ENCODE results near the gene TBC1D19. TPM values are rescaled to one million over a fixed set of nuclear protein-coding genes. Genes with fewer than 3 reads are reported as not detected.

Gene TBC1D19
- total RNA-seq, 1 donor from 2014 or later: 5.2 TPM

DNA sequence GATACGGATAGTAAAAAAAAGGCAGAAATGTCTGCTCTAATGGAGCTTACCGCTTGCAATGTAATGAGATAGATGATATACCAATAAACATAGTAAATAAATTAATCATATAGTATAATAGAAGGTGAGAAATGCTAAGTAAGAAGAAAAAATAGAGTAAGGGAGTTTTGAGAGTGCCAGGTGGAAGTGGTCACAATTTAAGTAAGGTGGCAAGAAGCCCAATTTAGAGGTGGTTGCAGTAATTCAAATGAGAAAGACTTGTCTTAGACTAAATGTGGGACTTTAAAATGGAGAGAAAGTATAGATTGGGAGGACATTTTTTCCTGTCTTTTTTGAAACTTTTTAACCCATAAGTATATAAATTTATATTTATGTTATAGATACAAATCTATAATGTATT lies 26.0 kb downstream of the TBC1D19 start:
- ChIA-PET CTCF (no interaction called here), POLR2A (no interaction called here)
- DNase-seq (no peak), ATAC-seq (ENCODE audit: low read depth) (no peak)
- H3K36me3 Mint-ChIP-seq (ENCODE audit: low read depth): no peaks in the 10 kb centered on the region
- no peak for TF ChIP-seq CTCF (IDR thresholded peaks at IDR 0.05)
- intact Hi-C loops (cut with micrococcal nuclease): no loop called here
- H3K4me1 Mint-ChIP-seq: peaks cover 8% of the 10 kb centered on the region
- no peak overlapping the region for H3K27ac Mint-ChIP-seq
- no peaks in the 10 kb centered on the region for H3K27me3 Mint-ChIP-seq
- no peaks in the 10 kb centered on the region for H3K9me3 Mint-ChIP-seq
- H3K4me3 Mint-ChIP-seq: no peak overlapping the region

GRCh38 chr4:26611372-26611771 lies 27.5 kb downstream of the TBC1D19 start:
- Mint-ChIP-seq H3K27ac (no peak overlapping the region), H3K9me3 (no peaks in the 10 kb centered on the region), H3K36me3 (ENCODE audit: low read depth) (peaks cover 4% of the 10 kb centered on the region), H3K4me1 (peaks cover 8% of the 10 kb centered on the region), H3K4me3 (no peak overlapping the region), H3K27me3 (no peaks in the 10 kb centered on the region)
- intact Hi-C loops (cut with micrococcal nuclease): no loop called here
- no peak for TF ChIP-seq CTCF (IDR thresholded peaks at IDR 0.05)
- ChIA-PET POLR2A (no interaction called here), CTCF (no interaction called here)
- DNase-seq (no peak), ATAC-seq (ENCODE audit: low read depth) (no peak)

DNA sequence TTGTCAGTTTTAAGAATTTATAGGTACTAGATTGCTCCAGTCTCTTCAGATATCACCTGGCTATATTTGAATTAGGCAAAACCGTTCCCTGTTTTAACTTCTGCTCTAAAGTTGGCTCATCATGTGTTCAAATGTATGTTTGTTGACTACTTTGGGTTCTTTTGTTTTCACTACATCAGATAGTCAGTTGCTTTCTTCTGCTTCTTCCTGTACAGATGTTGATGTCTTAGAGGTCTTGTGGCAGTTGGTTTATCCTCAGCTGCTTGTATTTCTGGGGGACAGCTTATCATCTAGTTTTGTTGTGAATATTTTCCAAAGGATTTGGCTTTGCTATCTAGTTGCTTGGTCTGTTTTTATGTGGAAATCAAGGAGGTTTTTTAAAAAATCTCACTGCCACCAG lies 28.0 kb downstream of the TBC1D19 start:
- TF ChIP-seq CTCF (IDR thresholded peaks at IDR 0.05): no peak
- H3K4me1 Mint-ChIP-seq: peaks cover 8% of the 10 kb centered on the region
- peaks cover 4% of the 10 kb centered on the region for H3K36me3 Mint-ChIP-seq (ENCODE audit: low read depth)
- no peaks in the 10 kb centered on the region for H3K9me3 Mint-ChIP-seq
- no peaks in the 10 kb centered on the region for H3K27me3 Mint-ChIP-seq
- DNase-seq (no peak), ATAC-seq (ENCODE audit: low read depth) (no peak)
- ChIA-PET CTCF (no interaction called here), POLR2A (no interaction called here)
- intact Hi-C loops (cut with micrococcal nuclease): no loop called here
- no peak overlapping the region for H3K4me3 Mint-ChIP-seq
- H3K27ac Mint-ChIP-seq: no peak overlapping the region

DNA sequence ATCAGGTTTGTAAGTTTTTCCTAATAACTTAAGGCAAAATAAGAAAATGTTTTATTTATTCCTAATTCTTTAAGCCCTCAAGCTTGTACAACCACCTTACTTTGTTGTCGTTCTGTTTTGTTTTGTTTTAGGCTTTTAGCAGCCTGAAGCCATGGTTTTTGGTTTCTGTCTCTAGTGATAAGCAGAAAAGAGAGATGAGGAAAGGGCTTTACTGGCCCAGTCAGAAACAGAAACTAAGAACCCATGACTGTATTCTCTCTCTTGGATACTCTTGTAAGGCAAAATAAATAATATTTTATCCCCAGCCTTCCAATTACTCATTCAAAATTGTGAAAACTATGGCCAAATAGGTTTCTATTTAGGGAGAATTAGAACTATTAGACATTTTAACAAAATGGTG lies 29.4 kb downstream of the TBC1D19 start:
- no peak overlapping the region for H3K27ac Mint-ChIP-seq
- H3K4me3 Mint-ChIP-seq: no peak overlapping the region
- no peaks in the 10 kb centered on the region for H3K27me3 Mint-ChIP-seq
- H3K4me1 Mint-ChIP-seq: peaks cover 8% of the 10 kb centered on the region
- ChIA-PET CTCF (no interaction called here), POLR2A (no interaction called here)
- no peaks in the 10 kb centered on the region for H3K9me3 Mint-ChIP-seq
- no peak for ATAC-seq (ENCODE audit: low read depth)
- peaks cover 4% of the 10 kb centered on the region for H3K36me3 Mint-ChIP-seq (ENCODE audit: low read depth)
- no peak for DNase-seq
- intact Hi-C loops (cut with micrococcal nuclease): no loop called here
- no peak for TF ChIP-seq CTCF (IDR thresholded peaks at IDR 0.05)

GRCh38 chr4:26613735-26614134 lies 29.9 kb downstream of the TBC1D19 start:
- DNase-seq: no peak
- no peaks in the 10 kb centered on the region for H3K27me3 Mint-ChIP-seq
- H3K27ac Mint-ChIP-seq: no peak overlapping the region
- ChIA-PET POLR2A (no interaction called here), CTCF (no interaction called here)
- intact Hi-C loops (cut with micrococcal nuclease): no loop called here
- peaks cover 4% of the 10 kb centered on the region for H3K36me3 Mint-ChIP-seq (ENCODE audit: low read depth)
- no peaks in the 10 kb centered on the region for H3K9me3 Mint-ChIP-seq
- TF ChIP-seq CTCF (IDR thresholded peaks at IDR 0.05): no peak
- peaks cover 5% of the 10 kb centered on the region for H3K4me1 Mint-ChIP-seq
- no peak for ATAC-seq (ENCODE audit: low read depth)
- no peak overlapping the region for H3K4me3 Mint-ChIP-seq

Measured in activated B cell treated with CpG ODN at 0.5 μM for 24 hours (primary cell).